Measurements from ENCODE around the gene WDR55.

DNA sequence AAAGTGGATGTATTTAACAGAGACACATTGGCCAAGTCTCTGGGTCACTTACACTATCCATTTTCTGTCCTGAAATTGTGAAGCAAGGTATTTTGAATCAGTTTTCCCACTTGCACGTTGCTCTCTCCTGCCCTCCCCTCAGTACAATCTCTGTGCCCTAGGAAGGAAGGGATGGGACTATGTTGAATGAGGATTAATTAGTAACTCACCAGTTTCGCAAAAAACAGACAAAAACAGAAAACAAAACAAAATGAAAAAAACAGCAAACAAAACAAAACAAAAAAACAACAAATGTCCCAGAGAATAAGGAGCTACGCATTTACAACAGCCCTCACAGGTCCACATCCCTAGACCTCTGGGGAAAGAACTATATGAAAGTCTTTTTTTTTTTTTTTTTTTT, 30.6 kb upstream of the WDR55 start:
- TF ChIP-seq, protein P1, sequence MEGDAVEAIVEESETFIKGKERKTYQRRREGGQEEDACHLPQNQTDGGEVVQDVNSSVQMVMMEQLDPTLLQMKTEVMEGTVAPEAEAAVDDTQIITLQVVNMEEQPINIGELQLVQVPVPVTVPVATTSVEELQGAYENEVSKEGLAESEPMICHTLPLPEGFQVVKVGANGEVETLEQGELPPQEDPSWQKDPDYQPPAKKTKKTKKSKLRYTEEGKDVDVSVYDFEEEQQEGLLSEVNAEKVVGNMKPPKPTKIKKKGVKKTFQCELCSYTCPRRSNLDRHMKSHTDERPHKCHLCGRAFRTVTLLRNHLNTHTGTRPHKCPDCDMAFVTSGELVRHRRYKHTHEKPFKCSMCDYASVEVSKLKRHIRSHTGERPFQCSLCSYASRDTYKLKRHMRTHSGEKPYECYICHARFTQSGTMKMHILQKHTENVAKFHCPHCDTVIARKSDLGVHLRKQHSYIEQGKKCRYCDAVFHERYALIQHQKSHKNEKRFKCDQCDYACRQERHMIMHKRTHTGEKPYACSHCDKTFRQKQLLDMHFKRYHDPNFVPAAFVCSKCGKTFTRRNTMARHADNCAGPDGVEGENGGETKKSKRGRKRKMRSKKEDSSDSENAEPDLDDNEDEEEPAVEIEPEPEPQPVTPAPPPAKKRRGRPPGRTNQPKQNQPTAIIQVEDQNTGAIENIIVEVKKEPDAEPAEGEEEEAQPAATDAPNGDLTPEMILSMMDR (IDR thresholded peaks at IDR 0.05; ENCODE audit: borderline replicate concordance, extremely low read depth, low read length, poor library complexity, severe bottlenecking), result no peak
- TF ChIP-seq EZH2 (IDR thresholded peaks at IDR 0.05; ENCODE audit: borderline replicate concordance, low read depth, low read length, severe bottlenecking), result no peak
